Transverse colon (tissue), 4 donors: ENCODE data around the gene ARAP2.

Source experiments
- CTCF ChIP-seq, 5 experiments: fragments of 200-600 bp in 3 of 5; fragments of 450-650 bp in 2 of 5; sonication (generic) in 3 of 5; IDR thresholded peaks; 1 replicate in 2 of 5; 2 replicates in 3 of 5; pipeline ENCODE4 v1.5.1; 2016 to 2017; ENCODE audit warnings: antibody characterized with exemption in 5 of 5, inconsistent platforms in 3 of 5, mild to moderate bottlenecking in 2 of 5, moderate library complexity in 1 of 5
- EP300 ChIP-seq: sonication (generic); formaldehyde crosslinking; IDR thresholded peaks from one replicate; pipeline ENCODE4 v1.6.1; 2017; ENCODE audit warnings: antibody characterized with exemption, low read depth
- POLR2A ChIP-seq: fragments of 450-650 bp; IDR thresholded peaks from one replicate; pipeline ENCODE4 v1.6.1; 2016; ENCODE audit warnings: antibody characterized with exemption, mild to moderate bottlenecking, moderate library complexity
- POLR2AphosphoS5 ChIP-seq, 3 donors: sonication (generic); formaldehyde crosslinking; IDR thresholded peaks; one replicate each; pipeline ENCODE4 v1.6.1; 2016; ENCODE audit warnings: antibody characterized with exemption in 3 of 3

DNA sequence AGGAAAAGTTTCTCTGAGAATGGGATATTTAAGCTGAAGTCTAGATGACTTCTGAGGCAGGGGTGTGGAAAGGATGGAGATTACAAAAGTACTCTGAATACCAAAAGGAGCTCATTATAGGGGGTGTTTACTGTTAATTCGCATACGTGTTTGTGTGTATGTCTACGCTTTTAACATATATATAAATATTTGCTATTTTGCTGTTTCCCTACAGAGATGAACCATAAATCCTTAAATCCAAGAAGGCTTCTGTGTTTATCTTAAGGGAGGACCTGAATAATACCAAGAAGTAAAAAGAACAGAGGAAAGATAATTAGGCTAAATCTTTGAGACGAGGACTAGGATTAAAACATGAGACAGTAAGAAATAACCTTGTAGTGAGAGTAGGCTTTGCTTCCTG is 166.0 kb downstream of the ARAP2 start:
- TF ChIP-seq POLR2AphosphoS5 (IDR thresholded peaks at IDR 0.05) (no peak), CTCF (IDR thresholded peaks at IDR 0.05) (no peak), POLR2A (no peak), EP300 (no peak)
